CD14-positive monocyte (primary cell): ENCODE data around the gene OR5AP2. TPM values are rescaled to one million over a fixed set of nuclear protein-coding genes. Genes with fewer than 3 reads are reported as not detected.

Experiments used
- DNase-seq, 3 donors: peaks; one replicate each; pipeline ENCODE4 v3.0.0-alpha.2; 2011 to 2022
- H2AFZ ChIP-seq: 2 replicates; pipeline ENCODE4 v1.6.0; 2012; ENCODE audit warnings: mild to moderate bottlenecking, low read depth, low read length, inconsistent platforms; ENCODE audit not compliant: insufficient read depth, poor library complexity, severe bottlenecking
- H3K27ac ChIP-seq, 2 donors: 1 replicate in 1 of 2; 2 replicates in 1 of 2; pipeline ENCODE4 v1.5.1; 2012 to 2013; ENCODE audit warnings: low read length in 2 of 2, control low read depth in 1 of 2, inconsistent platforms in 1 of 2, low read depth in 1 of 2, mild to moderate bottlenecking in 1 of 2
- H3K27me3 ChIP-seq, 2 donors: one replicate each; pipeline versions ENCODE4 v1.6.0 to v1.6.1; 2011 to 2013; ENCODE audit warnings: low read length in 2 of 2; ENCODE audit not compliant: control insufficient read depth in 2 of 2, insufficient read depth in 2 of 2
- H3K36me3 ChIP-seq, 2 donors: replicated peaks in 1 of 2; 1 replicate in 1 of 2; 2 replicates in 1 of 2; pipeline versions ENCODE4 v1.5.1 to v1.6.1; 2012 to 2013; ENCODE audit warnings: low read length in 2 of 2, control low read depth in 1 of 2, inconsistent platforms in 1 of 2, mild to moderate bottlenecking in 1 of 2; ENCODE audit not compliant: insufficient read depth in 2 of 2, control insufficient read depth in 1 of 2
- H3K4me1 ChIP-seq, 2 donors: 1 replicate in 1 of 2; 2 replicates in 1 of 2; pipeline versions ENCODE4 v1.5.1 to v1.6.1; 2012 to 2013; ENCODE audit warnings: low read length in 2 of 2, control low read depth in 1 of 2, inconsistent platforms in 1 of 2, mild to moderate bottlenecking in 1 of 2, moderate library complexity in 1 of 2; ENCODE audit not compliant: insufficient read depth in 2 of 2, control insufficient read depth in 1 of 2
- H3K4me2 ChIP-seq: replicated peaks from 2 replicates; pipeline ENCODE3; 2012; ENCODE audit warnings: low read length, moderate library complexity, mild to moderate bottlenecking; ENCODE audit not compliant: poor library complexity, severe bottlenecking; ENCODE audit errors: extremely low read depth
- H3K4me3 ChIP-seq, 3 experiments: fragments of 200-600 bp in 1 of 3; sonication (generic) in 1 of 3; replicated peaks in 1 of 3; 1 replicate in 2 of 3; 2 replicates in 1 of 3; pipeline ENCODE4 v1.5.1; 2011 to 2013; ENCODE audit warnings: low read length in 3 of 3, mild to moderate bottlenecking in 3 of 3, control low read depth in 2 of 3, low read depth in 2 of 3, inconsistent platforms in 1 of 3, moderate library complexity in 1 of 3
- H3K79me2 ChIP-seq: 2 replicates; pipeline ENCODE4 v1.6.0; 2012; ENCODE audit warnings: mild to moderate bottlenecking, control low read depth, inconsistent platforms, low read length, moderate library complexity; ENCODE audit not compliant: insufficient read depth
- H3K9ac ChIP-seq: 2 replicates; pipeline ENCODE4 v1.6.0; 2017; ENCODE audit warnings: low read length, mild to moderate bottlenecking; ENCODE audit not compliant: insufficient read depth, poor library complexity, severe bottlenecking
- H3K9me3 ChIP-seq, 2 donors: replicated peaks in 1 of 2; 1 replicate in 1 of 2; 2 replicates in 1 of 2; pipeline versions ENCODE4 v1.5.1 to v1.6.1; 2012 to 2013; ENCODE audit warnings: low read length in 2 of 2, control low read depth in 1 of 2; ENCODE audit not compliant: control insufficient read depth in 1 of 2, insufficient read depth in 1 of 2
- H4K20me1 ChIP-seq: 2 replicates; pipeline ENCODE4 v1.6.0; 2012; ENCODE audit warnings: mild to moderate bottlenecking, low read length, control low read depth, moderate library complexity; ENCODE audit not compliant: insufficient read depth
- H3K27ac Mint-ChIP-seq, 7 donors: one replicate each; pipeline ENCODE4 v1.8.0; 2020; ENCODE audit warnings: mild to moderate bottlenecking in 7 of 7, mixed read lengths in 7 of 7, moderate library complexity in 6 of 7, inconsistent platforms in 2 of 7
- H3K27me3 Mint-ChIP-seq, 3 donors: one replicate each; pipeline ENCODE4 v1.8.0; 2021 to 2022; ENCODE audit warnings: low read depth in 3 of 3, mild to moderate bottlenecking in 3 of 3, mixed read lengths in 3 of 3, moderate library complexity in 3 of 3, inconsistent platforms in 1 of 3
- H3K36me3 Mint-ChIP-seq, 2 donors: one replicate each; pipeline ENCODE4 v1.8.0; 2020; ENCODE audit warnings: mixed read lengths in 2 of 2, inconsistent platforms in 1 of 2, mild to moderate bottlenecking in 1 of 2
- H3K4me1 Mint-ChIP-seq: one replicate; pipeline ENCODE4 v1.8.0; 2020; ENCODE audit warnings: mild to moderate bottlenecking, mixed read lengths
- H3K4me3 Mint-ChIP-seq, 2 donors: one replicate each; pipeline ENCODE4 v1.8.0; 2020; ENCODE audit warnings: mild to moderate bottlenecking in 2 of 2, mixed read lengths in 2 of 2, moderate library complexity in 1 of 2
- H3K9me3 Mint-ChIP-seq, 7 donors: one replicate each; pipeline ENCODE4 v1.8.0; 2020 to 2022; ENCODE audit warnings: mixed read lengths in 7 of 7, mild to moderate bottlenecking in 6 of 7, moderate library complexity in 6 of 7, inconsistent platforms in 2 of 7
- CTCF ChIP-seq: fragments of 200-600 bp; IDR thresholded peaks from one replicate; pipeline ENCODE4 v1.8.0; 2022; ENCODE audit warnings: antibody characterized with exemption, mild to moderate bottlenecking
- WGBS: methylation state at CpG from one replicate; pipeline ENCODE4 v1.1.5; 2013; ENCODE audit warnings: missing lambda C conversion rate; ENCODE audit not compliant: insufficient coverage; 5-methylcytosine and 5-hydroxymethylcytosine counted together
- intact Hi-C, 2 donors: fragments of 100-400 bp; cut with micrococcal nuclease; formaldehyde crosslinking; loops; one replicate each; pipeline versions ENCODE4 v1.15.0 to v1.15.1; 2023
- polyA plus RNA-seq, 3 donors: library from polyadenylated mRNA; depleted of rRNA in 1 of 3; unstranded in 2 of 3; stranded (reverse) in 1 of 3; fragments of 300-500 nt in 2 of 3; fragments of >200 nt in 1 of 3; fragmentation: Illumina TruSeq in 2 of 3; gene quantifications; 1 replicate in 2 of 3; 2 replicates in 1 of 3; pipeline ENCODE4 v1.2.3, GENCODE V29; 2012 to 2021

OR5AP2 gene
- polyA plus RNA-seq, 3 donors: not detected

- Histone ChIP-seq H3K36me3 (no peaks in the 10 kb centered on the region), H3K79me2 (no peaks in the 10 kb centered on the region), H3K9me3 (no peaks in the 10 kb centered on the region), H3K27me3 (no peaks in the 10 kb centered on the region), H3K9ac (no peak within 1 kb of the TSS), H3K4me3 (no peak within 1 kb of the TSS), H4K20me1 (no peaks in the 10 kb centered on the region), H3K4me1 (no peaks in the 10 kb centered on the region), H3K4me2 (no peak within 1 kb of the TSS), H3K27ac (no peak within 1 kb of the TSS), H2AFZ (no peak within 1 kb of the TSS)
- Mint-ChIP-seq H3K36me3 (no peaks in the 10 kb centered on the region), H3K27ac (no peak within 1 kb of the TSS), H3K9me3 (peaks cover 0 to 5% (median 2%) of the 10 kb centered on the region in 7 donors), H3K4me3 (no peak within 1 kb of the TSS), H3K4me1 (no peaks in the 10 kb centered on the region), H3K27me3 (peaks cover 0 to 2% (median 0%) of the 10 kb centered on the region in 3 donors)
- intact Hi-C loops: no loop called here
- no peak for DNase-seq
- WGBS: no CpG with 5 or more reads among the region's 2 CpGs
- no peak for TF ChIP-seq CTCF
Observed at GRCh38 chr11:56663386-56663785, 21.1 kb upstream of the OR5AP2 start, which contains the start of gene OR5AR1. OR5AR1 (plus strand) TSS chr11:56663686; CDS start chr11:56663686, 0 bp downstream.

GRCh38 chr11:56659755-56660154, 17.5 kb upstream of the OR5AP2 start:
- H3K4me1 ChIP-seq: no peaks in the 10 kb centered on the region
- H3K27ac Mint-ChIP-seq: no peak overlapping the region
- H3K4me3 ChIP-seq: no peak overlapping the region
- intact Hi-C loops: no loop called here
- H3K27me3 Mint-ChIP-seq: peaks cover 0 to 2% (median 0%) of the 10 kb centered on the region in 3 donors
- no peaks in the 10 kb centered on the region for H3K36me3 Mint-ChIP-seq
- peaks cover 0 to 10% (median 3%) of the 10 kb centered on the region in 7 donors for H3K9me3 Mint-ChIP-seq
- H2AFZ ChIP-seq: no peak overlapping the region
- no CpG with 5 or more reads among the region's 3 CpGs for WGBS
- H3K36me3 ChIP-seq: no peaks in the 10 kb centered on the region
- DNase-seq: no peak
- no peaks in the 10 kb centered on the region for H3K9me3 ChIP-seq
- no peak overlapping the region for H3K27ac ChIP-seq
- no peaks in the 10 kb centered on the region for H3K4me1 Mint-ChIP-seq
- H3K4me3 Mint-ChIP-seq: no peak overlapping the region
- no peaks in the 10 kb centered on the region for H3K79me2 ChIP-seq
- H3K9ac ChIP-seq: no peak overlapping the region
- H3K27me3 ChIP-seq: no peaks in the 10 kb centered on the region
- H3K4me2 ChIP-seq: no peak overlapping the region
- TF ChIP-seq CTCF: no peak
- no peaks in the 10 kb centered on the region for H4K20me1 ChIP-seq
